Esophagus muscularis mucosa (tissue), 4 donors: Measurements from ENCODE around the gene CLIC4.

Experiments used
- CTCF ChIP-seq, 3 experiments: fragments of 200-600 bp in 2 of 3; fragments of 450-650 bp in 1 of 3; sonication (generic) in 2 of 3; IDR thresholded peaks; one replicate each; pipeline ENCODE4 v1.5.1; 2017 to 2019; ENCODE audit warnings: antibody characterized with exemption in 3 of 3, mild to moderate bottlenecking in 2 of 3, moderate library complexity in 1 of 3
- EP300 ChIP-seq: sonication (generic); formaldehyde crosslinking; IDR thresholded peaks from one replicate; pipeline ENCODE4 v1.6.1; 2017; ENCODE audit warnings: antibody characterized with exemption
- POLR2A ChIP-seq: fragments of 450-650 bp; IDR thresholded peaks from one replicate; pipeline ENCODE4 v1.6.1; 2017; ENCODE audit warnings: antibody characterized with exemption, moderate library complexity, mild to moderate bottlenecking, low read depth
- POLR2AphosphoS5 ChIP-seq, 2 donors: sonication (generic); formaldehyde crosslinking; IDR thresholded peaks; one replicate each; pipeline ENCODE4 v1.6.1; 2017; ENCODE audit warnings: antibody characterized with exemption in 2 of 2

GRCh38 chr1:24866211-24867083 is 121.2 kb downstream of the CLIC4 start:
- TF ChIP-seq POLR2A (no peak), CTCF (IDR thresholded peaks at IDR 0.05) (no peak), POLR2AphosphoS5 (IDR thresholded peaks at IDR 0.05) (no peak), EP300 (no peak)
